Endothelial cell of umbilical vein (primary cell): ENCODE measurements around the gene UBASH3A. TPM values are rescaled to one million over a fixed set of nuclear protein-coding genes. Genes with fewer than 3 reads are reported as not detected.

Source experiments
- BruUV-seq: library from RNA; stranded (reverse); fragments of 400-500 nt; replicated peaks from 2 replicates; lab custom pipeline; 2021; lab: Mats Ljungman, UMichigan
- CTCF ChIA-PET: fragments of 300-600, 350-600 bp; sonication (Branson Sonifier 250); formaldehyde crosslinking; loops from one replicate; lab custom pipeline; 2021; ENCODE audit warnings: antibody characterized with exemption, inconsistent platforms; lab: Charles Lee
- POLR2A ChIA-PET: fragments of 300-600, 350-600 bp; sonication (Branson Sonifier 250); formaldehyde crosslinking; loops from one replicate; lab custom pipeline; 2021; ENCODE audit warnings: antibody characterized with exemption, inconsistent platforms; lab: Charles Lee
- DNase-seq: peaks from one replicate; pipeline ENCODE4 v3.0.0-alpha.2; 2011; ENCODE audit warnings: low read depth, low spot score
- FAIRE-seq: peaks from 2 replicates; lab custom pipeline; 2011; peaks lifted over from hg19 to GRCh38; lab: Jason Lieb, UNC
- H2AFZ ChIP-seq: 2 replicates; pipeline ENCODE4 v1.6.0; 2012; ENCODE audit warnings: low read depth, low read length, control low read depth, inconsistent platforms
- H3K27ac ChIP-seq: 2 replicates; pipeline ENCODE4 v1.5.1; 2011; ENCODE audit warnings: low read depth, mild to moderate bottlenecking, control low read depth, low read length, moderate library complexity; ENCODE audit not compliant: insufficient read depth
- H3K27me3 ChIP-seq, 2 experiments: 2 replicates each; pipeline versions ENCODE4 v1.6.0 to v1.6.1; 2011; ENCODE audit warnings: low read length in 2 of 2, mixed read lengths in 1 of 2; ENCODE audit not compliant: control insufficient read depth in 2 of 2, insufficient read depth in 2 of 2
- H3K36me3 ChIP-seq, 2 experiments: 2 replicates in 1 of 2; 3 replicates in 1 of 2; pipeline ENCODE4 v1.5.1; 2011; ENCODE audit warnings: low read length in 2 of 2, mild to moderate bottlenecking in 1 of 2, moderate library complexity in 1 of 2; ENCODE audit not compliant: control insufficient read depth in 2 of 2, insufficient read depth in 2 of 2; ENCODE audit errors: extremely low read depth in 1 of 2
- H3K4me1 ChIP-seq: 3 replicates; pipeline ENCODE4 v1.5.1; 2011; ENCODE audit warnings: mild to moderate bottlenecking, low read length; ENCODE audit not compliant: control insufficient read depth, insufficient read depth; ENCODE audit errors: extremely low read depth
- H3K4me2 ChIP-seq: 2 replicates; pipeline ENCODE4 v1.6.1; 2011; ENCODE audit warnings: low read length, control low read depth, mixed read lengths; ENCODE audit not compliant: insufficient read depth
- H3K4me3 ChIP-seq, 3 experiments: fragments of 200-600 bp in 1 of 3; sonication (generic), shearing (Covaris generic) in 1 of 3; replicated peaks in 1 of 3; 2 replicates each; pipeline ENCODE4 v1.5.1; 2011 to 2016; ENCODE audit warnings: control low read depth in 3 of 3, low read length in 3 of 3, mild to moderate bottlenecking in 2 of 3, inconsistent platforms in 1 of 3, low read depth in 1 of 3, moderate library complexity in 1 of 3; ENCODE audit not compliant: insufficient read depth in 1 of 3
- H3K79me2 ChIP-seq: 2 replicates; pipeline ENCODE4 v1.6.0; 2012; ENCODE audit warnings: low read length, inconsistent platforms; ENCODE audit not compliant: control insufficient read depth, insufficient read depth
- H3K9ac ChIP-seq: replicated peaks from 2 replicates; pipeline ENCODE3; 2011; ENCODE audit warnings: low read length, control low read depth; ENCODE audit not compliant: insufficient read depth; ENCODE audit errors: extremely low read depth
- H3K9me1 ChIP-seq: replicated peaks from 3 replicates; pipeline ENCODE4 v1.6.0; 2011; ENCODE audit warnings: mild to moderate bottlenecking, low read length; ENCODE audit not compliant: control insufficient read depth, insufficient read depth; ENCODE audit errors: extremely low read depth
- H3K9me3 ChIP-seq: replicated peaks from 2 replicates; pipeline ENCODE4 v1.5.1; 2012; ENCODE audit warnings: low read length, inconsistent platforms; ENCODE audit not compliant: control insufficient read depth, insufficient read depth
- H4K20me1 ChIP-seq: replicated peaks from 2 replicates; pipeline ENCODE3; 2011; ENCODE audit warnings: mild to moderate bottlenecking, low read length; ENCODE audit not compliant: control insufficient read depth, insufficient read depth; ENCODE audit errors: extremely low read depth
- CTCF ChIP-seq, 2 donors: IDR thresholded peaks; 1 replicate in 1 of 2; 2 replicates in 1 of 2; pipeline ENCODE4 v1.5.1; 2011; ENCODE audit warnings: low read length in 2 of 2, mild to moderate bottlenecking in 2 of 2, moderate library complexity in 2 of 2, control low read depth in 1 of 2, inconsistent platforms in 1 of 2, low read depth in 1 of 2; ENCODE audit not compliant: insufficient read depth in 1 of 2; ENCODE audit errors: extremely low read depth in 1 of 2
- EZH2 ChIP-seq: IDR thresholded peaks from 2 replicates; pipeline ENCODE4 v1.6.1; 2012; ENCODE audit warnings: borderline replicate concordance, low read depth, mild to moderate bottlenecking, moderate library complexity, low read length, inconsistent platforms; ENCODE audit not compliant: severe bottlenecking
- FOS ChIP-seq: IDR thresholded peaks from 2 replicates; pipeline ENCODE4 v1.6.1; 2011; ENCODE audit warnings: mild to moderate bottlenecking, low read length, moderate library complexity, borderline replicate concordance; ENCODE audit not compliant: insufficient read depth
- GATA2 ChIP-seq: IDR thresholded peaks from 2 replicates; pipeline ENCODE4 v1.7.0; 2011; ENCODE audit warnings: low read depth, mild to moderate bottlenecking, moderate library complexity, mixed read lengths, low read length; ENCODE audit not compliant: insufficient read length, insufficient read depth
- JUN ChIP-seq: IDR thresholded peaks from 2 replicates; pipeline ENCODE4 v1.6.1; 2011; ENCODE audit warnings: borderline replicate concordance, low read depth; ENCODE audit not compliant: insufficient read length, insufficient read depth
- MAX ChIP-seq: IDR thresholded peaks from 2 replicates; pipeline ENCODE4 v1.6.1; 2011; ENCODE audit not compliant: insufficient read depth, insufficient read length
- MYC ChIP-seq: IDR thresholded peaks from one replicate; pipeline ENCODE4 v1.6.1; 2011; ENCODE audit warnings: mild to moderate bottlenecking, low read depth, low read length
- POLR2A ChIP-seq: IDR thresholded peaks from 2 replicates; pipeline ENCODE4 v1.6.1; 2012; ENCODE audit warnings: low read depth, mild to moderate bottlenecking, control low read depth, low read length
- POLR2AphosphoS5 ChIP-seq: IDR thresholded peaks from 2 replicates; pipeline ENCODE4 v1.6.1; 2012; ENCODE audit warnings: low read depth, mild to moderate bottlenecking, control low read depth, low read length, moderate library complexity; ENCODE audit not compliant: insufficient read depth
- dilution Hi-C: fragments of 300-500 bp; cut with MboI; formaldehyde crosslinking; loops from one replicate; pipeline ENCODE4 v1.15.0; 2019; ENCODE audit warnings: low sequenced_read_pairs; ENCODE audit not compliant: extremely low pct_ligation_motif_present
- intact Hi-C: fragments of 100-400 bp; cut with micrococcal nuclease; formaldehyde crosslinking; loops from one replicate; pipeline ENCODE4 v1.10.0; 2022
- polyA plus RNA-seq, 4 experiments: library from polyadenylated mRNA; depleted of rRNA in 3 of 4; stranded (reverse) in 3 of 4; unstranded in 1 of 4; fragments of >200 nt; gene quantifications; 2 replicates each; pipeline versions ENCODE4 v1.2.1 to v1.2.3, GENCODE V29; 2011 to 2012; ENCODE audit warnings: missing spikeins in 1 of 4
- total RNA-seq: library from RNA; stranded (reverse); gene quantifications from 2 replicates; pipeline ENCODE4 v1.2.3, GENCODE V29; 2021

The UBASH3A gene
- total and polyA plus RNA-seq, 2 donors (not counting 3 experiments of a cell fraction or from before 2014, with no cell fraction given): not detected

- ChIA-PET CTCF (interaction anchor here (1.0 kb wide), 1 partner anchor 63 kb away, joined by 3 read pairs; no protein-coding TSS in a partner anchor), POLR2A (no interaction called here)
- Histone ChIP-seq H3K4me3 (no peak overlapping the region), H2AFZ (no peak overlapping the region), H3K4me1 (no peaks in the 10 kb centered on the region), H3K9me1 (no peaks in the 10 kb centered on the region), H3K27me3 (peaks cover 0 to under 1% of the 10 kb centered on the region in 2 experiments), H3K36me3 (no peaks in the 10 kb centered on the region), H4K20me1 (no peaks in the 10 kb centered on the region), H3K9me3 (no peaks in the 10 kb centered on the region), H3K27ac (no peak overlapping the region), H3K79me2 (no peaks in the 10 kb centered on the region), H3K4me2 (no peak overlapping the region), H3K9ac (no peak overlapping the region)
- DNase-seq (no peak), FAIRE-seq (no peak)
- dilution Hi-C loops: no loop called here
- BruUV-seq: no TSS peak
- intact Hi-C loops: no loop called here
- TF ChIP-seq FOS (no peak), EZH2 (no peak), JUN (no peak), MYC (no peak), CTCF (IDR thresholded peaks at IDR 0.05; ENCODE audit: extremely low read depth in 1 of 2, insufficient read depth in 1 of 2, low read depth in 1 of 2, low read length in 2 of 2) (no peak), POLR2AphosphoS5 (no peak), POLR2A (no peak), MAX (no peak), GATA2 (no peak)
These were observed 29.2 kb upstream of the UBASH3A start for GRCh38 chr21:42374457-42374856.
